Neural cell (in vitro differentiated cells): ENCODE measurements around the gene STX18. TPM values are rescaled to one million over a fixed set of nuclear protein-coding genes. Genes with fewer than 3 reads are reported as not detected.

Experiments used
- H2AFZ ChIP-seq: fragments of 200-600, 300-800 bp; sonication (generic), shearing (Covaris generic); 2 replicates; pipeline ENCODE4 v1.6.0; 2014; ENCODE audit warnings: low read depth, mild to moderate bottlenecking, antibody characterized with exemption, low read length, moderate library complexity
- H3F3A ChIP-seq: fragments of 200-600 bp; shearing (Covaris generic); 2 replicates; pipeline ENCODE4 v1.6.1; 2016; ENCODE audit warnings: mild to moderate bottlenecking, moderate library complexity, mixed read lengths, antibody characterized with exemption, low read length; ENCODE audit not compliant: insufficient read depth, poor library complexity, severe bottlenecking
- H3K27ac ChIP-seq: fragments of 200-600, 300-800 bp; sonication (generic), shearing (Covaris generic); 2 replicates; pipeline ENCODE4 v1.5.1; 2014; ENCODE audit warnings: mild to moderate bottlenecking, low read length, moderate library complexity
- H3K27me3 ChIP-seq: fragments of 300-800, 200-600 bp; sonication (generic), shearing (Covaris generic); 2 replicates; pipeline ENCODE4 v1.6.0; 2014; ENCODE audit warnings: mild to moderate bottlenecking, low read depth, low read length, moderate library complexity; ENCODE audit not compliant: insufficient read depth
- H3K36me3 ChIP-seq: fragments of 300-800, 200-600 bp; sonication (generic), shearing (Covaris generic); 2 replicates; pipeline ENCODE4 v1.5.1; 2014; ENCODE audit warnings: mild to moderate bottlenecking, antibody characterized with exemption, low read length, moderate library complexity; ENCODE audit not compliant: insufficient read depth
- H3K4me2 ChIP-seq: fragments of 300-800, 200-600 bp; sonication (generic), shearing (Covaris generic); 2 replicates; pipeline ENCODE4 v1.6.0; 2014; ENCODE audit warnings: mild to moderate bottlenecking, low read length
- H3K4me3 ChIP-seq: fragments of 300-800, 200-600 bp; sonication (generic), shearing (Covaris generic); 2 replicates; pipeline ENCODE4 v1.5.1; 2014; ENCODE audit warnings: mild to moderate bottlenecking, low read length, moderate library complexity
- H3K79me2 ChIP-seq: fragments of 200-600 bp; shearing (Covaris generic); replicated peaks from 2 replicates; pipeline ENCODE4 v1.6.0; 2014; ENCODE audit warnings: mild to moderate bottlenecking, low read length, moderate library complexity; ENCODE audit not compliant: insufficient read depth
- H3K9ac ChIP-seq: fragments of 300-800, 200-600 bp; sonication (generic), shearing (Covaris generic); 2 replicates; pipeline ENCODE4 v1.6.1; 2016; ENCODE audit warnings: mild to moderate bottlenecking, low read length, mixed read lengths
- H3K9me2 ChIP-seq: fragments of 200-600 bp; shearing (Covaris generic); 2 replicates; pipeline ENCODE4 v1.6.1; 2016; ENCODE audit warnings: mild to moderate bottlenecking, low read length, mixed read lengths; ENCODE audit not compliant: insufficient read depth
- H3K9me3 ChIP-seq: fragments of 200-600, 300-800 bp; sonication (generic), shearing (Covaris generic); 2 replicates; pipeline ENCODE4 v1.6.1; 2016; ENCODE audit warnings: mild to moderate bottlenecking, mixed run types, low read length, moderate library complexity, mixed read lengths
- H4K20me1 ChIP-seq: fragments of 200-600 bp; shearing (Covaris generic); 2 replicates; pipeline ENCODE4 v1.6.1; 2016; ENCODE audit warnings: mild to moderate bottlenecking, mixed run types; ENCODE audit not compliant: insufficient read depth
- CTCF ChIP-seq: fragments of 450-650 bp; IDR thresholded peaks from 2 replicates; pipeline ENCODE4 v1.5.1; 2014; ENCODE audit warnings: antibody characterized with exemption, mild to moderate bottlenecking, moderate library complexity; ENCODE audit not compliant: poor library complexity, severe bottlenecking
- EP300 ChIP-seq: fragments of 450-650 bp; conservative IDR thresholded peaks from 2 replicates; pipeline ENCODE4 v1.6.1; 2014; ENCODE audit warnings: antibody characterized with exemption, mild to moderate bottlenecking, moderate library complexity; ENCODE audit not compliant: poor library complexity, severe bottlenecking
- EZH2 ChIP-seq: fragments of 200-600, 300-800 bp; shearing (Covaris generic), sonication (generic); IDR thresholded peaks from 2 replicates; pipeline ENCODE4 v1.6.1; 2014; ENCODE audit warnings: antibody characterized with exemption, low read length, borderline replicate concordance, mild to moderate bottlenecking; ENCODE audit not compliant: insufficient read depth, poor library complexity, severe bottlenecking
- MXI1 ChIP-seq: fragments of 450-650 bp; conservative IDR thresholded peaks from 2 replicates; pipeline ENCODE4 v1.6.1; 2014; ENCODE audit warnings: antibody characterized with exemption, mild to moderate bottlenecking; ENCODE audit not compliant: poor library complexity, severe bottlenecking
- POLR2AphosphoS5 ChIP-seq: IDR thresholded peaks from 2 replicates; pipeline ENCODE4 v1.6.1; 2012
- RAD21 ChIP-seq: fragments of 450-650 bp; conservative IDR thresholded peaks from 2 replicates; pipeline ENCODE4 v1.6.1; 2014; ENCODE audit warnings: antibody characterized with exemption, mild to moderate bottlenecking, moderate library complexity
- REST ChIP-seq: IDR thresholded peaks from 2 replicates; pipeline ENCODE4 v1.6.1; 2012; ENCODE audit warnings: borderline replicate concordance
- SMC3 ChIP-seq: fragments of 450-650 bp; conservative IDR thresholded peaks from 2 replicates; pipeline ENCODE4 v1.6.1; 2014; ENCODE audit warnings: antibody characterized with exemption, mild to moderate bottlenecking, moderate library complexity; ENCODE audit not compliant: poor library complexity
- TAF1 ChIP-seq: IDR thresholded peaks from 2 replicates; pipeline ENCODE4 v1.6.1; 2012; ENCODE audit warnings: low read depth
- polyA plus RNA-seq: library from polyadenylated mRNA; depleted of rRNA; stranded (reverse); fragments of >200 nt; gene quantifications from 2 replicates; pipeline ENCODE4 v1.2.3, GENCODE V29; 2014

Gene STX18
- polyA plus RNA-seq, 1 donor from 2014 or later, result 64.5 TPM

GRCh38 chr4:4418676-4419390 is 123.0 kb downstream of the STX18 start:
- Histone ChIP-seq H3K9me3 (no peaks in the 10 kb centered on the region), H3K4me2 (no peak overlapping the region), H3K9me2 (no peaks in the 10 kb centered on the region), H3F3A (no peaks in the 10 kb centered on the region), H3K27me3 (no peaks in the 10 kb centered on the region), H4K20me1 (peaks cover 3% of the 10 kb centered on the region), H3K27ac (no peak overlapping the region), H2AFZ (no peak overlapping the region), H3K4me3 (no peak overlapping the region), H3K79me2 (no peaks in the 10 kb centered on the region), H3K36me3 (peaks cover 15% of the 10 kb centered on the region), H3K9ac (no peak overlapping the region)
- TF ChIP-seq MXI1 (no peak), EP300 (no peak), TAF1 (no peak), REST (no peak), SMC3 (no peak), EZH2 (no peak), RAD21 (no peak), POLR2AphosphoS5 (no peak), CTCF (no peak)

- peaks cover 15% of the 10 kb centered on the region for H3K36me3 ChIP-seq
- no peak overlapping the region for H3K27ac ChIP-seq
- H4K20me1 ChIP-seq, result peaks cover 3% of the 10 kb centered on the region
- no peak overlapping the region for H2AFZ ChIP-seq
- no peaks in the 10 kb centered on the region for H3K27me3 ChIP-seq
- TF ChIP-seq CTCF (no peak), EP300 (no peak), REST (no peak), EZH2 (no peak), SMC3 (no peak), MXI1 (no peak), RAD21 (no peak), TAF1 (no peak), POLR2AphosphoS5 (no peak)
- H3K4me2 ChIP-seq, result no peak overlapping the region
- H3K9me3 ChIP-seq, result no peaks in the 10 kb centered on the region
- no peaks in the 10 kb centered on the region for H3K79me2 ChIP-seq
- no peak overlapping the region for H3K9ac ChIP-seq
- H3K4me3 ChIP-seq, result no peak overlapping the region
- no peaks in the 10 kb centered on the region for H3F3A ChIP-seq
- H3K9me2 ChIP-seq, result no peaks in the 10 kb centered on the region
Observed at GRCh38 chr4:4417886-4418285, 124.0 kb downstream of the STX18 start.
